D341Med (cell line): ENCODE measurements around the gene RSRC1.
A peak's percentile ranks its signal among the peaks of the same experiment; 100 is the strongest.
"Not testable (repeated sequence)": the region's sequence is repeated elsewhere in the genome, so short reads cannot be mapped to it uniquely, and the experiment has no call there.

Experiments used
- DNase-seq: peaks from one replicate; pipeline ENCODE4 v3.0.0; 2012; ENCODE audit warnings: low spot score

Gene RSRC1

GRCh38 chr3:158101335-158102241 lies 8.3 kb upstream of the RSRC1 start:
- no peak for DNase-seq

DNA sequence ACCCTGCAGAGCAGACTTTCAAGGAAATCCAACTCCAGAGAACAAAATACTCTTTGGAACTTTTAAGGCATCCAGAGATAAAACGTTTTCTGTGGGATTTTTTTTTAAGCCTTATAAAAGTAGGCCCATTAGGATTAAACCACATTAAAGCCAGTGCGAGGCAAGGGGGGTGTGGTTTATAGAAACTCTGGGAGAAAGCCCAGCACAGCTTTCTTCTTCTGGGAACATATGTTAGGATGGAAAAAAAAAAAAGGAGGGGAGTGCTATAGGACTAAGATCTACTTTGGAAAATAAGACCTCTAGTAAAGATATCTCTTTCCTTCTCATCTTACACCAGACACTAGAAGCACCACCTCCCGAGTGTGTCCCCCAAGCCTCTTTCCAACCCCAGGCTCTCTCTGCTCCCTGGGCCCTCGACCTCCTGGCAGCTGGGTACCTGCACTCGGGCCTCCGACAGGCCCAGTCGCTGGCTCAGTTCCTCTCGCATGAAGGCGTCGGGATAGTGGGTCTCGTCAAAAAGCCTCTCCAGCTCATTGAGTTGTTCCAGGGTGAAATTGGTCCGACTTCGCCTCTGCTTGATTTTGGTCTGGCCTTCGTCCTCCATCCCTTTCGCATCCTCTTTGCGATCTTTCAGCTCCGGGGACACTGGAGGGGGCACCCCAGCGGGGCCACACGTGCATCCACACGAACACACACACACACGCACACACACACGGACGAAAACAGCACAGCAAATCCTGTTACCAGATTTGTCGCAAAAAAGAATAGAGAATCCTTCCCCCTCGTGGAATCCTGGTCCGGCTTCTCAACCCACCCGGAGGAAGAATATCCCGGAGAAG lies 7.4 kb upstream of the RSRC1 start:
- no peak for DNase-seq

- DNase-seq, result no peak
These were observed 6.6 kb upstream of the RSRC1 start for GRCh38 chr3:158103081-158103886.

DNA sequence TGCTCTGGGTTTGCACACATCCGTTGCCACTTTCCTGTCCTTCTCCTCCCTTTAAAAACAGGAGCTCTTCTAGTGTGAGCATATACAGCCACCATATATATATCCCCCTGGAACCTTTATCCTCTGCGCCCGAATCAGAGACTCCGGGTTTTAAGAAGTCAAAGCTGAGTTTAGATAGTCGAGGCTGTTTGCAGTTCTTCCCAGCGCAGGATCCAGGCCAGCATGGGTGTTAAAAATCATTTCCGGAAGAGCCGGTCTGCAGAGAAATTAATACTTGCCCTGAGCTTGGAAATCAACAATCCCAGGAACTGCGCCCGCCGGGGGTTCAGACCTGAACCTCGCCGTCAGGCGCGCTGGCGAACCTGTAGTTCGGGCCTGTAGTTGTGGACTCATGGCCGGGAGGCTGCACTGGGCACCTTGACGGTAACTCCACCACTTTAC lies 6.0 kb upstream of the RSRC1 start:
- DNase-seq, result no peak

GRCh38 chr3:158104431-158104921 lies 5.4 kb upstream of the RSRC1 start:
- DNase-seq, result no peak

- peak; percentile 48 for DNase-seq
These were observed 4.7 kb upstream of the RSRC1 start for GRCh38 chr3:158105119-158105709.

GRCh38 chr3:158105710-158106253 lies 4.1 kb upstream of the RSRC1 start:
- DNase-seq, result peak; percentile 71

- peak; percentile 52 for DNase-seq
These were observed 3.0 kb upstream of the RSRC1 start for GRCh38 chr3:158106766-158107471.

DNA sequence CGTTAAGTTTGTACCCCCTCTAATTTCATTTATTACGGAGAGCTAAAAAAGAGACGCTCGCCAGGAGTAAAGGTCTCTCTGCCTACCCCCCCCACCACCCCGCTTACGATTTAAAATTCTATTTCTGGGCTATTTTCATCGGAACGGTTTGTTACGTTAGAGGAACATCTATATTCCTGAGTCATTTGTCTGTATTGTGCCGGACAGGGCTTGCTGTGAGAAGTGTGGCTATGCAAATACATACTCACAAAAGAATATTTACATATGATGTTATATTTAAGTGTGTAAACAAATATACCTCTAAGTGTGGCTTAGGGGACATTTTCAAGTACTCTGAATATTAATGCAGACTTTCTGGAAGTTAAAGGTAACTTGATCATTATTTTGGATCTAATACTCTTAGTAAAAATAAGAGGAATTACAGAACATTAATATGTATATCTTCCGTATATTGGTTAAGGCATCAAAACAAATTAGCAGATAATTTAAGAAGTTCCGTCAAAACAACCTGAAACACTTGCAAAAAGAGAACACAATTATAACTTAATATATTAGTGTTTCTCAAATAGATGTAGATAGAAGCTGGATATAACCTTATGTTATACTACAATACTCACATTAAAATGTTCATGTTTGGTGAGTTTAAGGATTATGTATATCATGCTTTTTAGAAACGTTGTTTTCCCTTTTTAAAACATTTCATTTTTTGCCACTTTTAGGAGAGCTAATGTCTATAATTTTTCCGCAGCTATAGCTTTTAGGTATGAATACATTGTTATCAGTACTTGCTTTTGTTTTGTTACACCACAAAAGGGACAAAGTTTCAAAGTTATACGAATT lies 2.1 kb upstream of the RSRC1 start:
- DNase-seq, result no peak

GRCh38 chr3:158108445-158108985 lies 1.4 kb upstream of the RSRC1 start:
- no peak for DNase-seq

DNA sequence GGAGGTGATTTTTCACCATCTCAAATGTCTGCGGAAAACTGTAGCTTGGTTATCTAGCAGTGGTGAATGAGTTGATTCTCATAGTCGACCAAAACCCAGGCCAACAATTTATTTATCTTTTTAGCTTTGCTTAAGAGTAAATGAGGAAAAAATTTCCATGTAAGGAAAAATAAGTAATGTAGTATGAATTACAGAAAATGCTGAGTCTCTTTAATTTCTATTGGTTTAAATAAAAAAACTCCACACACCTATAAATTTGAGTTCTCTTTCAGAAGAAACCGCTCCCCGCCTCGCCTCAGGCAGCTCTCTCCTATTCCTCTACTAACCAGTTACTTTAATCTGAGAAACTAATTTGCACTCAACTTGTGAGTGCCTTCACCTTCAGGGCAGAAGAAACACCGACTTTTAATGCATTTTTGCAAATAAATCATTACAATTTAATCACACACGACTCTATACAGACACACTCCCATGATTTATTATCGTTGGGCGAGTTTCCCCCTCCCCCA lies 540 bp upstream of the RSRC1 start:
- DNase-seq, result no peak

- DNase-seq, result no peak
These were observed 749 bp downstream of the RSRC1 start for GRCh38 chr3:158110658-158111018.

- DNase-seq, result no peak
These were observed 2.0 kb downstream of the RSRC1 start for GRCh38 chr3:158111861-158112260.

- not testable (repeated sequence) for DNase-seq
These were observed 3.7 kb downstream of the RSRC1 start for GRCh38 chr3:158113595-158113994.

DNA sequence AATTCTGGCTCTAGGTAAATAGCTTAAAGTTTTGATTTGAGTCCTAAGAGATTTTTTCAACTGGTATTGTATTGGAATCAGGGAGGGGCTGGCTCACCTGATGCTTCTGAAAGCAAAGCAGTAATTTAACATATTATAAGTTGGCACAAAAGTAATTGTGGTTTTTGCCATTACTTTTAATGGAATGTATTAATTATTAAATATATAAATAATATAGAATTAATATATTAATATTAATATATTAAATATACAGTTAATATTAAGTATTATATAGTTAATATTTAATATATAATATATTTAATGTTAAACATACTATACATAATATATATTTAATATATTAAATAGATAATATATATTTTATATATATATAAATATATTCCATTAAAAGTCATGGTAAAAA lies 10.4 kb downstream of the RSRC1 start:
- no peak for DNase-seq

GRCh38 chr3:158121295-158121694 lies 11.4 kb downstream of the RSRC1 start:
- DNase-seq, result no peak

GRCh38 chr3:158122721-158123120 lies 12.8 kb downstream of the RSRC1 start:
- DNase-seq, result not testable (repeated sequence)

DNA sequence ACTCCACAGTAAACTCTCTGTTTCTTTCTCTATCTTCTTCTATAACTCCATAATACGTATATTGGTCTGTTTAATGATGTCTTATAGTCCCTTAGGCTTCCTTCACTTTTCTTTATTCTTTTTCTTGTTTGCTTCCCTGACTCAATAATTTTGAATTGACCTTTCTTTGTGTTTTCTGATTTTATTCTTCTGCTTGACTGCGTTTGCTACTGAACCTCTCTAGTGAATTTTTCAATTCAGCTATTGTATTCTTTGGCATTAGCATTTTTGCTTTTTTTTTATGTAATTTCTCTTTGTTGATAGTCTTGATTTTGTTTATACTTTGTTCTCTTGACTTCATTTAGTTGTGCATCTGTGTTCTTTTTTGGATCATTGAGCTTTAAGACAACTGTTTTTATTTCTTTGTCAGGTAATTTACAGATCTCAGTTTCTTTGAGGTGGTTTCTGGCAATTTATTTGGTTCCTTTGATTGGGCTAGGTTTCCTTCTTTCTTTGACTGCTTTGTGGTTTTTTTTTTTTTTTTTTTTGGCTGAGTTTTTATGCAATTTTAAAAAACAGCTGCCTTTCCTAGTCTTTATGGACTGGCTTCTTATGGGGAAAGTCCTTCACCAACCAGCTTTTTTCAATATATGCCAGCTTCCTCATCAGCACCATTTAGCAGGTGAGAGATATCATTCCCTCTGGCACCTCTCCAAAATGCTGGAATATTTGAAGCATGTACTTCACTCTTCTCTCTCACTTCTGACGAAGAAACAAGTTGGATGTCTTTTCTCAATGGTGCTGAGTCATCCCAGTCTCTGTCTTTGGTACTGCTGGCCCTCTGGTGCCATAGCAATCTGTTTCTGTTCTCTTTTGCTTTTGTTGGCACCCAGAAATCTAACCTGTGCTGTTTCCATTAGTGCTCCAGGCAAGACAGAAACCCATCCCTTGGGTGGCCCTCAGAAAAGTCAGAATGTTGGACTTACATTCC lies 17.6 kb downstream of the RSRC1 start:
- DNase-seq, result no peak
